SK-N-SH (cell line): ENCODE measurements around the gene CDK18. TPM values are rescaled to one million over a fixed set of nuclear protein-coding genes. Genes with fewer than 3 reads are reported as not detected.
A peak's percentile ranks its signal among the peaks of the same experiment; 100 is the strongest.

Experiments
- CTCF ChIA-PET: fragments of 300-600, 350-600 bp; formaldehyde crosslinking; extraction: SDS; loops from one replicate; lab custom pipeline; 2021; lab: Yijun Ruan, JAX
- POLR2A ChIA-PET: fragments of 350-600 bp; sonication (Branson Sonifier 250); formaldehyde crosslinking; extraction: SDS; loops from one replicate; lab custom pipeline; 2020; ENCODE audit warnings: antibody characterized with exemption, inconsistent platforms; lab: Yijun Ruan, JAX
- DNase-seq: peaks from one replicate; pipeline ENCODE4 v3.0.0; 2012
- H2AFZ ChIP-seq: fragments of 200-600 bp; sonication (generic); 2 replicates; pipeline ENCODE4 v1.8.1; 2016; ENCODE audit warnings: antibody characterized with exemption, mild to moderate bottlenecking, low read depth
- H3F3A ChIP-seq: fragments of 200-600 bp; sonication (generic); replicated peaks from 2 replicates; pipeline ENCODE3; 2016; ENCODE audit warnings: antibody characterized with exemption, mild to moderate bottlenecking; ENCODE audit not compliant: insufficient read depth
- H3K27ac ChIP-seq, 2 experiments: fragments of 200-500 bp in 1 of 2; fragments of 200-600 bp in 1 of 2; sonication (Bioruptor generic) in 1 of 2; sonication (generic), shearing (Covaris generic) in 1 of 2; 2 replicates each; pipeline versions ENCODE4 v1.5.1 to v1.6.1; 2014 to 2016; ENCODE audit warnings: low read depth in 2 of 2, inconsistent platforms in 1 of 2, low read length in 1 of 2, mild to moderate bottlenecking in 1 of 2, mixed read lengths in 1 of 2
- H3K27me3 ChIP-seq: fragments of 200-600 bp; sonication (generic), shearing (Covaris generic); 2 replicates; pipeline ENCODE4 v1.6.1; 2016; ENCODE audit warnings: mixed run types; ENCODE audit not compliant: insufficient read depth
- H3K36me3 ChIP-seq, 2 experiments: fragments of 200-500 bp in 1 of 2; fragments of 200-600 bp in 1 of 2; sonication (Bioruptor generic) in 1 of 2; sonication (generic) in 1 of 2; replicated peaks in 1 of 2; 2 replicates each; pipeline versions ENCODE3 to v1.5.1; 2014 to 2016; ENCODE audit warnings: low read length in 1 of 2, mild to moderate bottlenecking in 1 of 2; ENCODE audit not compliant: insufficient read depth in 2 of 2, control insufficient read depth in 1 of 2
- H3K4me1 ChIP-seq, 2 experiments: fragments of 200-500 bp in 1 of 2; fragments of 200-600 bp in 1 of 2; sonication (Bioruptor generic) in 1 of 2; sonication (generic), shearing (Covaris generic) in 1 of 2; 2 replicates each; pipeline versions ENCODE4 v1.5.1 to v1.6.1; 2014 to 2016; ENCODE audit warnings: low read depth in 1 of 2, low read length in 1 of 2, mixed run types in 1 of 2; ENCODE audit not compliant: insufficient read depth in 2 of 2, control insufficient read depth in 1 of 2
- H3K4me2 ChIP-seq: fragments of 200-600 bp; sonication (generic), shearing (Covaris generic); 2 replicates; pipeline ENCODE4 v1.6.1; 2017; ENCODE audit warnings: mixed run types
- H3K4me3 ChIP-seq, 2 experiments: fragments of 200-500 bp in 1 of 2; fragments of 200-600 bp in 1 of 2; sonication (Bioruptor generic) in 1 of 2; sonication (generic), shearing (Covaris generic) in 1 of 2; 2 replicates each; pipeline versions ENCODE4 v1.5.1 to v1.8.1; 2014 to 2016; ENCODE audit warnings: low read depth in 2 of 2, inconsistent platforms in 1 of 2, low read length in 1 of 2, mild to moderate bottlenecking in 1 of 2, mixed read lengths in 1 of 2, moderate library complexity in 1 of 2
- H3K79me2 ChIP-seq: fragments of 200-600 bp; sonication (generic); 2 replicates; pipeline ENCODE4 v1.8.1; 2017; ENCODE audit warnings: mild to moderate bottlenecking; ENCODE audit not compliant: insufficient read depth
- H3K9ac ChIP-seq: fragments of 200-600 bp; sonication (generic); 2 replicates; pipeline ENCODE4 v1.6.1; 2017; ENCODE audit warnings: mixed run types
- H3K9me2 ChIP-seq: fragments of 200-600 bp; sonication (generic); 2 replicates; pipeline ENCODE4 v1.6.1; 2017; ENCODE audit warnings: mixed run types
- H3K9me3 ChIP-seq: fragments of 200-600 bp; sonication (generic); 2 replicates; pipeline ENCODE4 v1.6.1; 2017; ENCODE audit warnings: mixed run types, mild to moderate bottlenecking, moderate library complexity
- H4K20me1 ChIP-seq: fragments of 200-600 bp; sonication (generic); 2 replicates; pipeline ENCODE4 v1.6.1; 2017; ENCODE audit warnings: mild to moderate bottlenecking, mixed run types; ENCODE audit not compliant: insufficient read depth
- CHD2 ChIP-seq: fragments of 150-350 bp; IDR thresholded peaks from 2 replicates; pipeline ENCODE4 v1.6.1; 2018; ENCODE audit warnings: low read length; ENCODE audit not compliant: partially characterized antibody
- EZH2phosphoT487 ChIP-seq: fragments of 200-600 bp; sonication (generic); IDR thresholded peaks from 2 replicates; pipeline ENCODE4 v1.6.1; 2017; ENCODE audit warnings: low read depth, mixed run types, mild to moderate bottlenecking, antibody characterized with exemption, moderate library complexity, borderline replicate concordance
- FOXJ3 ChIP-seq: sonication (generic); formaldehyde crosslinking; IDR thresholded peaks from 2 replicates; pipeline ENCODE4 v1.5.1; 2020; ENCODE audit warnings: mild to moderate bottlenecking, missing genetic modification reagents
- FOXM1 ChIP-seq: IDR thresholded peaks from 2 replicates; pipeline ENCODE4 v1.4.0; 2012; ENCODE audit warnings: low read depth, mild to moderate bottlenecking
- MXI1 ChIP-seq: IDR thresholded peaks from 2 replicates; pipeline ENCODE4 v1.6.1; 2012; ENCODE audit warnings: mild to moderate bottlenecking, low read depth, low read length, improper control_type of control experiment
- NFIC ChIP-seq: IDR thresholded peaks from 2 replicates; pipeline ENCODE4 v1.4.0; 2012; ENCODE audit warnings: borderline replicate concordance
- NRF1 ChIP-seq: IDR thresholded peaks from 2 replicates; pipeline ENCODE4 v1.6.1; 2012; ENCODE audit warnings: low read depth, mild to moderate bottlenecking, low read length
- RFX5 ChIP-seq: IDR thresholded peaks from 2 replicates; pipeline ENCODE4 v1.6.1; 2012; ENCODE audit warnings: mild to moderate bottlenecking, improper control_type of control experiment, low read length
- SIN3A ChIP-seq: IDR thresholded peaks from 2 replicates; pipeline ENCODE4 v1.6.1; 2012; ENCODE audit warnings: low read depth, mild to moderate bottlenecking, low read length, moderate library complexity, borderline replicate concordance
- SMC3 ChIP-seq: IDR thresholded peaks from 2 replicates; pipeline ENCODE4 v1.6.1; 2012; ENCODE audit warnings: low read depth, low read length, improper control_type of control experiment
- TAF1 ChIP-seq: IDR thresholded peaks from 2 replicates; pipeline ENCODE4 v1.6.1; 2012; ENCODE audit warnings: low read depth, mild to moderate bottlenecking, low read length, moderate library complexity, borderline replicate concordance
- WGBS: methylation state at CpG from one replicate; pipeline ENCODE4 v1.1.6; 2017; ENCODE audit warnings: low lambda C conversion rate; 5-methylcytosine and 5-hydroxymethylcytosine counted together
- polyA plus RNA-seq, 3 experiments: library from polyadenylated mRNA; depleted of rRNA; stranded (reverse); fragments of >200 nt; gene quantifications; 2 replicates each; pipeline ENCODE4 v1.2.3, GENCODE V29; 2012
- TF ChIP-seq, protein P1 (sequence below): fragments of 200-600 bp; sonication (generic); IDR thresholded peaks from 2 replicates; pipeline ENCODE4 v1.6.1; 2017; ENCODE audit warnings: antibody characterized with exemption, mild to moderate bottlenecking, moderate library complexity
- TF ChIP-seq, protein P2 (sequence below): IDR thresholded peaks from 2 replicates; pipeline ENCODE4 v1.4.0; 2012; ENCODE audit warnings: low read depth
- TF ChIP-seq, protein P3 (sequence below): fragments of 150-350 bp; IDR thresholded peaks from 2 replicates; pipeline ENCODE4 v1.6.1; 2017; ENCODE audit warnings: antibody characterized with exemption, low read length, low read depth, borderline replicate concordance

Gene CDK18
- polyA plus RNA-seq, 1 of the 3 experiments (the other 2 are of a cell fraction): 2.5 TPM

DNA sequence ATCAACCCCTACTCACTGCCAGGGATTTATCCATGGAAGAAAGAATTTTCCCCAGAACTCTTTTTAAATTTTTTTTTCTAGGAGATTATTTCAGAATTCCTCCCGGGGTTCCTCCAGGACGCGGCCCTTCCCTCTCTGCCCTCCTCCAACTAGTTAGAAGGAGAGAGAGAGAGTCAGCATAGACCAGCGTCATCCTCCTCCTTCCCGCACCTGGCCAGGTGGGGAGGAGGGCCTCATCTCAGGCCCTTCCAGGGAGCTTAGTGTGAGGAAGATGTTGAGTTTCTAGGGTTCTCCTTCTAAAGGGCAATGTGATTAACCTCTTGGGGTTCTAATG is 63.6 kb downstream of the CDK18 start:
- no peaks in the 10 kb centered on the region for H3K36me3 ChIP-seq
- WGBS: 53% methylated on average over 5 of the region's 5 CpGs
- no peaks in the 10 kb centered on the region for H3K9me3 ChIP-seq
- peaks cover 68% of the 10 kb centered on the region for H3K27me3 ChIP-seq
- H3K4me1 ChIP-seq: peaks cover 0 to 2% of the 10 kb centered on the region in 2 experiments; a peak in 1 of 4 replicates
- H3K4me3 ChIP-seq: no peak overlapping the region
- DNase-seq: no peak
- H3K79me2 ChIP-seq: no peaks in the 10 kb centered on the region
- no peaks in the 10 kb centered on the region for H3K9me2 ChIP-seq
- H3K9ac ChIP-seq: no peak overlapping the region
- no peak overlapping the region for H3K4me2 ChIP-seq
- ChIA-PET POLR2A (no interaction called here), CTCF (interaction anchor here (0.8 to 2.9 kb wide), 4 partner anchors 23 to 409 kb away, joined by 3 to 18 read pairs (median 4); no protein-coding TSS in a partner anchor)
- no peak for TF ChIP-seq SMC3
- TF ChIP-seq, protein P1, sequence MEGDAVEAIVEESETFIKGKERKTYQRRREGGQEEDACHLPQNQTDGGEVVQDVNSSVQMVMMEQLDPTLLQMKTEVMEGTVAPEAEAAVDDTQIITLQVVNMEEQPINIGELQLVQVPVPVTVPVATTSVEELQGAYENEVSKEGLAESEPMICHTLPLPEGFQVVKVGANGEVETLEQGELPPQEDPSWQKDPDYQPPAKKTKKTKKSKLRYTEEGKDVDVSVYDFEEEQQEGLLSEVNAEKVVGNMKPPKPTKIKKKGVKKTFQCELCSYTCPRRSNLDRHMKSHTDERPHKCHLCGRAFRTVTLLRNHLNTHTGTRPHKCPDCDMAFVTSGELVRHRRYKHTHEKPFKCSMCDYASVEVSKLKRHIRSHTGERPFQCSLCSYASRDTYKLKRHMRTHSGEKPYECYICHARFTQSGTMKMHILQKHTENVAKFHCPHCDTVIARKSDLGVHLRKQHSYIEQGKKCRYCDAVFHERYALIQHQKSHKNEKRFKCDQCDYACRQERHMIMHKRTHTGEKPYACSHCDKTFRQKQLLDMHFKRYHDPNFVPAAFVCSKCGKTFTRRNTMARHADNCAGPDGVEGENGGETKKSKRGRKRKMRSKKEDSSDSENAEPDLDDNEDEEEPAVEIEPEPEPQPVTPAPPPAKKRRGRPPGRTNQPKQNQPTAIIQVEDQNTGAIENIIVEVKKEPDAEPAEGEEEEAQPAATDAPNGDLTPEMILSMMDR: no peak
- TF ChIP-seq RFX5: no peak
- TF ChIP-seq, protein P2, sequence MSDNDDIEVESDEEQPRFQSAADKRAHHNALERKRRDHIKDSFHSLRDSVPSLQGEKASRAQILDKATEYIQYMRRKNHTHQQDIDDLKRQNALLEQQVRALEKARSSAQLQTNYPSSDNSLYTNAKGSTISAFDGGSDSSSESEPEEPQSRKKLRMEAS: no peak
- no peak for TF ChIP-seq TAF1
- TF ChIP-seq MXI1: no peak
- TF ChIP-seq FOXM1: no peak
- no peak for TF ChIP-seq CHD2
- TF ChIP-seq SIN3A: no peak
- TF ChIP-seq NRF1: no peak
- TF ChIP-seq, protein P3, sequence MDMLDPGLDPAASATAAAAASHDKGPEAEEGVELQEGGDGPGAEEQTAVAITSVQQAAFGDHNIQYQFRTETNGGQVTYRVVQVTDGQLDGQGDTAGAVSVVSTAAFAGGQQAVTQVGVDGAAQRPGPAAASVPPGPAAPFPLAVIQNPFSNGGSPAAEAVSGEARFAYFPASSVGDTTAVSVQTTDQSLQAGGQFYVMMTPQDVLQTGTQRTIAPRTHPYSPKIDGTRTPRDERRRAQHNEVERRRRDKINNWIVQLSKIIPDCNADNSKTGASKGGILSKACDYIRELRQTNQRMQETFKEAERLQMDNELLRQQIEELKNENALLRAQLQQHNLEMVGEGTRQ: no peak
- TF ChIP-seq NFIC: no peak
- H2AFZ ChIP-seq: no peak overlapping the region
- H4K20me1 ChIP-seq: no peaks in the 10 kb centered on the region
- no peak overlapping the region for H3K27ac ChIP-seq
- H3F3A ChIP-seq: no peaks in the 10 kb centered on the region

DNA sequence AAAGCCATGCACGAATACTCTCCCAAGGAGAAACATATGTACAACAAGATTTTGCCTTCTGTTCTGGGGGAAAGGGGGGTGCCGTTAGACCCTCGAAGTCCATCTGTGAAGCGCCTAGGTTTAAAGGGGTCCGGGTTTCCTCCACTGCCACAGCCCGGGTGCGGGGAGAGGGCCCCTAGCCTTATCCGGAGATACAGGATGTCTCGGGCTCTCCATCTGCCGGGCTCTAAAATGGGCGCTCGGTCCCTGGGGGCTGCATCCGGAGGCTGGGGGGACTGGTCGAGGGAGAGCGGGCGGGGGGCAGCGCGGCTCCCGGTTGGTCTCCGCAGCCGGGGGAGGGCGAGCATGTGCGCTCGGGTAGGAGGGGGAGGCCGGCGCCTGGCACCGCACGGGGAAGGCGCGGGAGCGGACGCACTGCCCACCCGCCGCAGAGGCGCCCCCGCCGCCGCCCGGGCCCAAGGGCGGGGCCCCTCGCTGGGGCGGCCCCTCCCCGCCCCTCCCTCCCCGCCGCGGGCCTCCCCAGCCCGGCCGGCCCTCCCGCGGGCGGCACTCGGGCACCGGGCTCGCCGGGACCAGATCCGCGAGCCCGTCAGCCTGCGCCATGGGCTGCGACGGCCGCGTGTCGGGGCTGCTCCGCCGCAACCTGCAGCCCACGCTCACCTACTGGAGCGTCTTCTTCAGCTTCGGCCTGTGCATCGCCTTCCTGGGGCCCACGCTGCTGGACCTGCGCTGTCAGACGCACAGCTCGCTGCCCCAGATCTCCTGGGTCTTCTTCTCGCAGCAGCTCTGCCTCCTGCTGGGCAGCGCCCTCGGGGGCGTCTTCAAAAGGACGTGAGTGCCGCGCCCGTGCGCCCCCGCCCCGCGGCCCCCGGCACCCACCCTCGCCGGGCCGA is 64.2 kb downstream of the CDK18 start:
- H3K4me3 ChIP-seq: peak overlapping the region in 1 of 2 experiments; percentile 27; a peak in 1 of 4 replicates
- peak; percentile 77 for DNase-seq
- peaks cover 69% of the 10 kb centered on the region for H3K27me3 ChIP-seq
- H3K79me2 ChIP-seq: no peaks in the 10 kb centered on the region
- H3K4me1 ChIP-seq: peaks cover 0 to 2% of the 10 kb centered on the region in 2 experiments; a peak in 1 of 4 replicates
- 23% methylated on average over 5 of the region's 90 CpGs for WGBS
- H4K20me1 ChIP-seq: no peaks in the 10 kb centered on the region
- no peaks in the 10 kb centered on the region for H3F3A ChIP-seq
- POLR2A ChIA-PET: no interaction called here
- no peak overlapping the region for H3K9ac ChIP-seq
- no peak overlapping the region for H2AFZ ChIP-seq
- H3K27ac ChIP-seq: no peak overlapping the region
- CTCF ChIA-PET: interaction anchor here (0.6 to 3.1 kb wide), 8 partner anchors 11 to 576 kb away, joined by 3 to 18 read pairs (median 5); no protein-coding TSS in a partner anchor
- no peak overlapping the region for H3K4me2 ChIP-seq
- TF ChIP-seq SIN3A (no peak), NRF1 (no peak), FOXJ3 (CRISPR knock-in tag) (no peak), EZH2phosphoT487 (0 out of 2 replicates have a peak, but pooled peaks have one; percentile 49)
- H3K9me2 ChIP-seq: no peaks in the 10 kb centered on the region
- no peaks in the 10 kb centered on the region for H3K9me3 ChIP-seq
- no peaks in the 10 kb centered on the region for H3K36me3 ChIP-seq
